Natural killer cell (primary cell): Measurements from ENCODE around the gene ABHD17A. TPM values are rescaled to one million over a fixed set of nuclear protein-coding genes. Genes with fewer than 3 reads are reported as not detected.
"Not testable (repeated sequence)": the region's sequence is repeated elsewhere in the genome, so short reads cannot be mapped to it uniquely, and the experiment has no call there.

Source experiments
- ATAC-seq, 3 donors: fragments of 150-1000 bp in 2 of 3; fragments of 200-7000 bp in 1 of 3; cut with Tn5 transposase; 1 replicate in 1 of 3; 2 replicates in 2 of 3; pipeline ENCODE4 v1.10.0; 2021; ENCODE audit warnings: mild to moderate bottlenecking in 2 of 3, moderate library complexity in 2 of 3
- DNase-seq, 2 donors: peaks; one replicate each; pipeline versions ENCODE4 v3.0.0 to v3.0.0-alpha.2; 2013 to 2021; ENCODE audit warnings: mixed read lengths in 1 of 2
- H3K27ac ChIP-seq: one replicate; pipeline ENCODE4 v1.5.1; 2013; ENCODE audit warnings: mild to moderate bottlenecking, low read length
- H3K27me3 ChIP-seq: one replicate; pipeline ENCODE4 v1.6.1; 2013; ENCODE audit warnings: low read length; ENCODE audit not compliant: control insufficient read depth, insufficient read depth
- H3K36me3 ChIP-seq: one replicate; pipeline ENCODE4 v1.6.1; 2013; ENCODE audit warnings: low read length; ENCODE audit not compliant: control insufficient read depth, insufficient read depth
- H3K4me1 ChIP-seq: one replicate; pipeline ENCODE4 v1.6.1; 2013; ENCODE audit warnings: low read length; ENCODE audit not compliant: control insufficient read depth, insufficient read depth
- H3K4me3 ChIP-seq: one replicate; pipeline ENCODE4 v1.5.1; 2013; ENCODE audit warnings: low read length
- H3K9me3 ChIP-seq: one replicate; pipeline ENCODE4 v1.6.1; 2013; ENCODE audit warnings: low read length; ENCODE audit not compliant: control insufficient read depth, insufficient read depth
- H3K27ac Mint-ChIP-seq, 2 donors: one replicate each; pipeline ENCODE4 v1.8.0; 2022; ENCODE audit warnings: mild to moderate bottlenecking in 2 of 2, mixed read lengths in 2 of 2, moderate library complexity in 1 of 2
- H3K27me3 Mint-ChIP-seq, 2 donors: one replicate each; pipeline ENCODE4 v1.8.0; 2022; ENCODE audit warnings: low read depth in 2 of 2, mixed read lengths in 2 of 2
- H3K36me3 Mint-ChIP-seq: one replicate; pipeline ENCODE4 v1.8.0; 2022; ENCODE audit warnings: mixed read lengths
- H3K4me1 Mint-ChIP-seq, 2 donors: one replicate each; pipeline ENCODE4 v1.8.0; 2022; ENCODE audit warnings: mixed read lengths in 2 of 2
- H3K4me3 Mint-ChIP-seq: one replicate; pipeline ENCODE4 v1.8.0; 2022; ENCODE audit warnings: mild to moderate bottlenecking, moderate library complexity, mixed read lengths
- H3K9me3 Mint-ChIP-seq, 2 donors: one replicate each; pipeline ENCODE4 v1.8.0; 2022; ENCODE audit warnings: mixed read lengths in 2 of 2
- CTCF ChIP-seq: fragments of 200-600 bp; IDR thresholded peaks from one replicate; pipeline ENCODE4 v1.8.0; 2022; ENCODE audit warnings: antibody characterized with exemption
- whole genome bisulfite sequencing: methylation state at CpG from one replicate; pipeline ENCODE4 v1.1.7; 2013; ENCODE audit warnings: missing lambda C conversion rate; ENCODE audit not compliant: insufficient coverage; 5-methylcytosine and 5-hydroxymethylcytosine counted together
- intact Hi-C: fragments of 100-400 bp; cut with micrococcal nuclease; formaldehyde crosslinking; loops from one replicate; pipeline ENCODE4 v1.14.2; 2022
- total RNA-seq, 4 donors: library from RNA; stranded (reverse); fragments of 120-200 nt in 1 of 4; gene quantifications; one replicate each; pipeline versions ENCODE4 v1.2.3 to v1.2.4, GENCODE V29; 2013 to 2022

Gene ABHD17A
- total RNA-seq = 100 to 1,000 TPM; 554 to 652 (median 608) TPM
- total RNA-seq (2013) = 239 TPM

- H3K4me1 ChIP-seq = peaks cover 47% of the 10 kb centered on the region
- Mint-ChIP-seq H3K36me3 (peaks cover 20% of the 10 kb centered on the region), H3K4me1 (peaks cover 33 to 45% of the 10 kb centered on the region in 2 donors), H3K27ac (peak within 1 kb of the TSS; percentile 97 to 99), H3K4me3 (peak within 1 kb of the TSS; percentile 100)
- not testable (repeated sequence) for H3K27me3 Mint-ChIP-seq, H3K9me3 ChIP-seq, H3K27me3 ChIP-seq, H3K36me3 ChIP-seq, H3K9me3 Mint-ChIP-seq
- H3K4me3 ChIP-seq = peak within 1 kb of the TSS; percentile 99
- DNase-seq (peak; percentile 96 to 97), ATAC-seq (peak; percentile 60 to 86 (median 67))
- intact Hi-C loops = loop anchor here (2.0 kb wide), 1 partner anchor 19 kb away; the partner anchor contains the start of genes ADAT3 and SCAMP4
- peak within 1 kb of the TSS; percentile 99 for H3K27ac ChIP-seq
- WGBS = 20% methylated on average over 45 of the region's 46 CpGs
Observed at GRCh38 chr19:1885398-1886119, at the start of gene ABHD17A. ABHD17A (minus strand) TSS chr19:1885496; CDS start chr19:1881566, 3,930 bp downstream.

GRCh38 chr19:1933942-1934341 lies 48.6 kb upstream of the ABHD17A start:
- no peaks in the 10 kb centered on the region for H3K36me3 Mint-ChIP-seq

GRCh38 chr19:1933244-1933643 lies 47.9 kb upstream of the ABHD17A start:
- Histone ChIP-seq H3K27me3 (no peaks in the 10 kb centered on the region), H3K4me3 (no peak overlapping the region), H3K36me3 (no peaks in the 10 kb centered on the region), H3K9me3 (no peaks in the 10 kb centered on the region), H3K4me1 (peaks cover 26% of the 10 kb centered on the region), H3K27ac (peak overlapping the region; percentile 58)
- Mint-ChIP-seq H3K9me3 (no peaks in the 10 kb centered on the region), H3K36me3 (no peaks in the 10 kb centered on the region), H3K27ac (no peak overlapping the region), H3K4me3 (no peak overlapping the region), H3K27me3 (peaks cover 0 to 3% of the 10 kb centered on the region in 2 donors), H3K4me1 (peaks cover 5 to 34% of the 10 kb centered on the region in 2 donors)
- TF ChIP-seq CTCF = no peak
- ATAC-seq = no peak
- DNase-seq = no peak
- intact Hi-C loops = no loop called here
- WGBS = 42% methylated on average over 7 of the region's 7 CpGs

More at GRCh38 chr19:1933942-1934341, 48.6 kb upstream of the ABHD17A start:
- no peaks in the 10 kb centered on the region for H3K27me3 ChIP-seq
- peaks cover 5 to 34% of the 10 kb centered on the region in 2 donors for H3K4me1 Mint-ChIP-seq
- no peaks in the 10 kb centered on the region for H3K9me3 ChIP-seq
- intact Hi-C loops = no loop called here
- no peak for ATAC-seq
- no peaks in the 10 kb centered on the region for H3K9me3 Mint-ChIP-seq
- no peak for DNase-seq
- H3K27ac Mint-ChIP-seq = no peak overlapping the region
- peaks cover 0 to 3% of the 10 kb centered on the region in 2 donors for H3K27me3 Mint-ChIP-seq
- 95% methylated on average over 8 of the region's 8 CpGs for WGBS
- H3K4me3 Mint-ChIP-seq = no peak overlapping the region
- no peaks in the 10 kb centered on the region for H3K36me3 ChIP-seq
- H3K4me3 ChIP-seq = no peak overlapping the region
- H3K27ac ChIP-seq = no peak overlapping the region
- H3K4me1 ChIP-seq = peaks cover 28% of the 10 kb centered on the region
- no peak for TF ChIP-seq CTCF

GRCh38 chr19:1932395-1932794 lies 47.1 kb upstream of the ABHD17A start:
- H3K4me3 ChIP-seq = no peak overlapping the region
- 84% methylated on average over 8 of the region's 8 CpGs for WGBS
- DNase-seq (no peak), ATAC-seq (no peak)
- no peaks in the 10 kb centered on the region for H3K9me3 ChIP-seq
- peaks cover 0 to 3% of the 10 kb centered on the region in 2 donors for H3K27me3 Mint-ChIP-seq
- no peak for TF ChIP-seq CTCF
- no peaks in the 10 kb centered on the region for H3K36me3 ChIP-seq
- H3K27ac ChIP-seq = peak overlapping the region; percentile 58
- peaks cover 32% of the 10 kb centered on the region for H3K4me1 ChIP-seq
- intact Hi-C loops = no loop called here
- H3K9me3 Mint-ChIP-seq = no peaks in the 10 kb centered on the region
- no peak overlapping the region for H3K27ac Mint-ChIP-seq
- H3K36me3 Mint-ChIP-seq = no peaks in the 10 kb centered on the region
- peaks cover 13 to 42% of the 10 kb centered on the region in 2 donors for H3K4me1 Mint-ChIP-seq
- H3K27me3 ChIP-seq = no peaks in the 10 kb centered on the region
- no peak overlapping the region for H3K4me3 Mint-ChIP-seq
